Umbilical cord (tissue), 2 donors: ENCODE results near the gene LMOD3. TPM values are rescaled to one million over a fixed set of nuclear protein-coding genes. Genes with fewer than 3 reads are reported as not detected.

Source experiments
- DNase-seq: peaks from one replicate; pipeline ENCODE4 v3.0.0-alpha.2; 2015; ENCODE audit warnings: low spot score
- total RNA-seq: library from RNA; depleted of rRNA; stranded (reverse); fragments of >200 nt; gene quantifications from one replicate; pipeline ENCODE4 v1.2.3, GENCODE V29; 2014; ENCODE audit warnings: low replicate concordance; ENCODE audit not compliant: insufficient read depth

Gene LMOD3
- total RNA-seq = 3.6 TPM

- peak; percentile 91 for DNase-seq
Measured at GRCh38 chr3:69122403-69122802, at the start of gene LMOD3. LMOD3 (minus strand) TSS chr3:69122595; CDS start chr3:69122386, 209 bp downstream.

GRCh38 chr3:69172058-69172457 is 49.7 kb upstream of the LMOD3 start:
- no peak for DNase-seq

GRCh38 chr3:69166446-69166845 is 44.1 kb upstream of the LMOD3 start:
- no peak for DNase-seq

GRCh38 chr3:69165744-69166143 is 43.3 kb upstream of the LMOD3 start:
- DNase-seq = no peak

- no peak for DNase-seq
Measured at GRCh38 chr3:69164296-69164695, 41.9 kb upstream of the LMOD3 start.

- no peak for DNase-seq
Measured at GRCh38 chr3:69162308-69162980, 40.0 kb upstream of the LMOD3 start.

GRCh38 chr3:69161587-69162307 is 39.4 kb upstream of the LMOD3 start:
- peak; percentile 61 for DNase-seq

GRCh38 chr3:69160525-69160924 is 38.1 kb upstream of the LMOD3 start:
- no peak for DNase-seq

GRCh38 chr3:69160107-69160506 is 37.7 kb upstream of the LMOD3 start:
- no peak for DNase-seq

- DNase-seq = no peak
Measured at GRCh38 chr3:69149586-69149985, 27.2 kb upstream of the LMOD3 start.

- no peak for DNase-seq
Measured at GRCh38 chr3:69145688-69146087, 23.3 kb upstream of the LMOD3 start.

GRCh38 chr3:69144631-69145245 is 22.3 kb upstream of the LMOD3 start:
- DNase-seq = no peak

- DNase-seq = no peak
Measured at GRCh38 chr3:69143612-69144011, 21.2 kb upstream of the LMOD3 start.

GRCh38 chr3:69142797-69143454 is 20.5 kb upstream of the LMOD3 start:
- no peak for DNase-seq

- DNase-seq = no peak
Measured at GRCh38 chr3:69142090-69142489, 19.7 kb upstream of the LMOD3 start.

GRCh38 chr3:69141313-69141712 is 18.9 kb upstream of the LMOD3 start:
- no peak for DNase-seq

GRCh38 chr3:69137412-69137811 is 15.0 kb upstream of the LMOD3 start:
- no peak for DNase-seq

GRCh38 chr3:69137005-69137404 is 14.6 kb upstream of the LMOD3 start:
- DNase-seq = peak; percentile 88

- DNase-seq = no peak
Measured at GRCh38 chr3:69130689-69131088, 8.3 kb upstream of the LMOD3 start.

- DNase-seq = no peak
Measured at GRCh38 chr3:69129531-69129930, 7.1 kb upstream of the LMOD3 start.

- DNase-seq = no peak
Measured at GRCh38 chr3:69128509-69128908, 6.1 kb upstream of the LMOD3 start.

- DNase-seq = no peak
Measured at GRCh38 chr3:69126999-69127398, 4.6 kb upstream of the LMOD3 start.
